Lower leg skin (tissue), 3 donors: ENCODE measurements around the gene RET.

Experiments used
- CTCF ChIP-seq, 3 donors: fragments of 450-650 bp; IDR thresholded peaks; one replicate each; pipeline ENCODE4 v1.5.1; 2016; ENCODE audit warnings: antibody characterized with exemption in 3 of 3, mild to moderate bottlenecking in 3 of 3, moderate library complexity in 2 of 3
- POLR2A ChIP-seq, 2 donors: fragments of 450-650 bp; IDR thresholded peaks; one replicate each; pipeline ENCODE4 v1.6.1; 2016 to 2017; ENCODE audit warnings: antibody characterized with exemption in 2 of 2, mild to moderate bottlenecking in 1 of 2, moderate library complexity in 1 of 2

- TF ChIP-seq CTCF (IDR thresholded peaks at IDR 0.05) (no peak), POLR2A (IDR thresholded peaks at IDR 0.05) (no peak)
Measured at GRCh38 chr10:43155221-43155620, 78.4 kb downstream of the RET start.
